C4-2B (cell line): ENCODE measurements around the gene MYH13.
A peak's percentile ranks its signal among the peaks of the same experiment; 100 is the strongest.

Experiments
- H3K27ac ChIP-seq: fragments of 450-650 bp; 2 replicates; pipeline ENCODE4 v1.5.1; 2017
- ZFX ChIP-seq: fragments of 450-650 bp; IDR thresholded peaks from 2 replicates; pipeline ENCODE4 v1.6.1; 2017
- TF ChIP-seq, protein P1 (sequence below): fragments of 450-650 bp; conservative IDR thresholded peaks from 2 replicates; pipeline ENCODE4 v1.5.1; 2017; ENCODE audit warnings: mild to moderate bottlenecking

MYH13 gene

DNA sequence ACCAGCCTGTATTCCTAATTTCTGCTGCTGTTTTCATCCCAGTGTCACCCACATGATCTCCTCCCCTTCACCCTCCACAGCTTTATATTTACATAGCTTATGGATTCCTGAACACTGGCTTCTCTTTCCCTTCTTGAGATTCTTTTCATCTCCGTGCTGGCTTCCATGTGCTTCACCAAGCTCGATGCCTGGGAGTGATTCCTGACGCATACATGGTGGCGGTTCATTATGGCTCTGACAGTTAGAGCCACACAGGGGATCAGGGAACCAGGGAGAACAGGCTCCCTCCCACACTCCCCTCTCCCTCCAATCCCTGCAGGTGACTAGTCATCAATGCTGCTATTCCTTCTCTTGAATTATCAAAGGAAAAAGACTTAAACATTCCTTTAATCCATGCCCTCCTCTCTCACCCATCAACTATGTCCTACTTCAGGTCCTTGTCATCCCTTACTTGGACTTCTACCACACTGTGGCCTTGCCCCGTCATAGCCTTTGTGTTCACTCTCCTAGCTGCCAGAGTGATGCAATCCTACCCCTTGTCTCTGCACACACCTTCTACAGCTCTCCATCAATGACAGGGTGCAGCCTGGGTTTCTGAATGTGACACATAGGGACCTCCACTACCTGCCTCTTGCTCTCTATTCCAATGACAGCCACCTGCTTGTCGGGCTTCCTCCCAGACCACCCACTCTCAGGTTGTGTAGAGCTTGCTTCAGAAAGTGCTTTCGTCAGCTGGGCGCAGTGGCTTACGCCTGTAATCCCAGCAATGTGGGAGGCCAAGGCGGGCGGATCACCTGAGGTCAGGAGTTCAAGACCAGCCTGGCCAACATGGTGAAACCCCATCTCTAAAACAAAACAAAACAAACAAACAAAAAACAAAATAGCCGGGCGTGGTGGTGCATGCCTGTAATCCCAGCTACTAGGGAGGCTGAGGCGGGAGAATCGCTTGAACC is 43.6 kb downstream of the MYH13 start:
- no peak for TF ChIP-seq ZFX
- TF ChIP-seq, protein P1, sequence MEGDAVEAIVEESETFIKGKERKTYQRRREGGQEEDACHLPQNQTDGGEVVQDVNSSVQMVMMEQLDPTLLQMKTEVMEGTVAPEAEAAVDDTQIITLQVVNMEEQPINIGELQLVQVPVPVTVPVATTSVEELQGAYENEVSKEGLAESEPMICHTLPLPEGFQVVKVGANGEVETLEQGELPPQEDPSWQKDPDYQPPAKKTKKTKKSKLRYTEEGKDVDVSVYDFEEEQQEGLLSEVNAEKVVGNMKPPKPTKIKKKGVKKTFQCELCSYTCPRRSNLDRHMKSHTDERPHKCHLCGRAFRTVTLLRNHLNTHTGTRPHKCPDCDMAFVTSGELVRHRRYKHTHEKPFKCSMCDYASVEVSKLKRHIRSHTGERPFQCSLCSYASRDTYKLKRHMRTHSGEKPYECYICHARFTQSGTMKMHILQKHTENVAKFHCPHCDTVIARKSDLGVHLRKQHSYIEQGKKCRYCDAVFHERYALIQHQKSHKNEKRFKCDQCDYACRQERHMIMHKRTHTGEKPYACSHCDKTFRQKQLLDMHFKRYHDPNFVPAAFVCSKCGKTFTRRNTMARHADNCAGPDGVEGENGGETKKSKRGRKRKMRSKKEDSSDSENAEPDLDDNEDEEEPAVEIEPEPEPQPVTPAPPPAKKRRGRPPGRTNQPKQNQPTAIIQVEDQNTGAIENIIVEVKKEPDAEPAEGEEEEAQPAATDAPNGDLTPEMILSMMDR = no peak
- H3K27ac ChIP-seq = no peak overlapping the region

GRCh38 chr17:10328206-10328605 is 44.6 kb downstream of the MYH13 start:
- no peak overlapping the region for H3K27ac ChIP-seq
- TF ChIP-seq ZFX = no peak
- TF ChIP-seq, protein P1 = no peak

DNA sequence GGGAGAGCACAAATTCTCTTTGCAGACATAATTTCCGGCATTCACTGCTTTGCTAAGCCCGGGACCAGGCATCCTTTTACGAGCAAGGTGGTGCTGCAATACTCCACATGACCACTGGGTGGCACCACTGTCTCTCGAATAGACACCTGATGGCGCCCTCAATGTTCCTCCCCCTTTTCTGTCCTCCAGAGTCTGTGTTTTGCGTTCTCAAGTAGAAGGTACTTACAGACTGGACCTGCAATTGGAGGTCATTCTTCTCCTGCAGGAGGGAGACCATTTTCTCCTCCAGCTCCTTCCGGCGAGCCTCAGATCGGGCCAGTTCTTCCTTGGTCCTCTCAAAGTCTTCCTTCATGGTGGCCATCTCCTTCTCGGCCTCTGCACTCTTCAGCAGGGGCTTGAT is 45.2 kb downstream of the MYH13 start:
- H3K27ac ChIP-seq = no peak overlapping the region
- no peak for TF ChIP-seq ZFX
- TF ChIP-seq, protein P1 = peak; percentile 93

- TF ChIP-seq, protein P1 = no peak
- TF ChIP-seq ZFX = no peak
Observed at GRCh38 chr17:10325031-10325695, 47.6 kb downstream of the MYH13 start.

DNA sequence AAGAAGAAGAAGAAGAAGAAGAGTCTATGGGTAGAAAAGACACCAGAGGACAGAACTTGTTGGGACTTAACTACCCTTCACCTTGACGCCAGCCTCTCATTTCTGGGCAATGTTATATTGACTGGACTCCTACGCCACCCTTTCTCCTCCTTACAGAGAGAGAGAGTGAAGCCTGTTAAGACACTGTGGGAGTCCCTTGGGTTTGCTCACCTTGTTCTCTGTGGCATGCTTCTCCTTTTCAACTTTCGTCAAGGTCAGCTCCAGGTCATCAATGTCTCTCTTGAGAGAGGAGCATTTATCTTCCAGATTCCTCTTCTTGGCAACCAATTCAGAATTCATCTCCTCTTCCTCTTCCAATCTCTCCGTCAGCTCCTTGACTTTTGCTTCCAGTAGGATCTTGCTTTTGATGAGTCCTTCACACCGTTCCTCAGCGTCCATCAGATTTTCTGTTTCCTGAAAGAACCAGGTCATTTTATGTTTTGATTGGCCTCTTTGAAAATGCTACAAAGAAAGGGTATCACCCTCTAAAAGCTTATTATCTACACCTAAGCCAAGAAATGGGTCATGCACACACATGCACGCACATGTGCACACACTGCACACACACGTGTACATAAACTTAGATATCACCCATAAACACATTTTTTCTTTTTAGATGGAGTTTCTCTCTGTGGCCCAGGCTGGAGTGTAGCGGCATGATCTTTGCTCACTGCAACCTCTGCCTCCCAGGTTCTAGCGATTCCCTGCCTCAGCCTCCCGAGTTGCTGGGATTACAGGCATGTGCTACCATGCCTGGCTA is 48.8 kb downstream of the MYH13 start:
- no peak overlapping the region for H3K27ac ChIP-seq
- TF ChIP-seq, protein P1 = no peak
- TF ChIP-seq ZFX = no peak

More at GRCh38 chr17:10325031-10325695, 47.6 kb downstream of the MYH13 start:
- no peak overlapping the region for H3K27ac ChIP-seq

DNA sequence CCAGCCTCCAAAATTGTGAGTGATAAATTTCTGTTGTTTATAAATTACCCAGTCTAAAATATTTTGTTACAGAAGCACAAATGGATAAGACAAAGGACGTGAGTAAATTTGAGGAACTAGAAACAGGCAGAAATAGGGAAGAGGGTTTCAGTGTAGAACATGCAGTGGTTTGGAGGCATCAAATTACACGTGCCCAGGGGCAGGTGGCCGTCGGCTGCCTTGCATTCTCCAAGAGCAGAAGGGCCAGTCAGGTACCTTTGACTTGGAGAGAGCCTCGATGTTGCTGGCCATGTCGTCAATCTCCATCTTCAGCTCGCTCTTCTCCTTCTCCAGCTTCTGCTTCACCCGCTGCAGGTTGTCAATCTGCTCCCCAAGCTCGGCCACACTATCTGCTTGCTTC is 54.3 kb downstream of the MYH13 start:
- TF ChIP-seq, protein P1 = no peak
- no peak for TF ChIP-seq ZFX

More for the DNA sequence above, 54.3 kb downstream of the MYH13 start:
- no peak overlapping the region for H3K27ac ChIP-seq
